GM19035 (cell line): ENCODE results near the gene TENM4.
"Not testable (repeated sequence)": the region's sequence is repeated elsewhere in the genome, so short reads cannot be mapped to it uniquely, and the experiment has no call there.

Source experiments
- ATAC-seq: cut with Tn5 transposase; IDR thresholded peaks from one replicate; pipeline ENCODE4 v1.9.1; 2021; ENCODE audit not compliant: unreplicated experiment

The TENM4 gene

GRCh38 chr11:78830277-78830819 lies 610.5 kb downstream of the TENM4 start:
- no peak for ATAC-seq

DNA sequence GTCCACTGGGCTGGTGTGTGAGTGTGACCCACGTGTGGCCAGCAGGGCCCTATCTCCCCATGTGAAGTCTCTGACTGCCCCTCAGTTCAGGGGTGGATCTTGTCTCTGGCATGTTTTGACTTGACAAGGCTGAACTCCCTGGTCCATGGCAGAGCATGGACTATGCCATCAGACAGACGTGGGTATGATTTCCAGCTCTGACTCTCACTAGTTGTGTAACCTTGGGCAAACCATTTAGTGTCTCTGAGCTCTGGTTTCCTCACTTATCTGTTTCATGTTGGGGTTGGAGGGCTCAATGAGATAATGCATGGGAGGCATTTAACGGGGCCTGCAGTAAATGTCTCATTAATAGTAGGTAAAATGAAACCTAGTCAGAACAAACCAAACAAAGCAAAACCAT lies 611.7 kb downstream of the TENM4 start:
- ATAC-seq: no peak

GRCh38 chr11:78828676-78829075 lies 612.2 kb downstream of the TENM4 start:
- no peak for ATAC-seq

- ATAC-seq: not testable (repeated sequence)
Measured at GRCh38 chr11:78827291-78827690, 613.5 kb downstream of the TENM4 start.

- ATAC-seq: no peak
Measured at GRCh38 chr11:78825591-78826020, 615.2 kb downstream of the TENM4 start.

DNA sequence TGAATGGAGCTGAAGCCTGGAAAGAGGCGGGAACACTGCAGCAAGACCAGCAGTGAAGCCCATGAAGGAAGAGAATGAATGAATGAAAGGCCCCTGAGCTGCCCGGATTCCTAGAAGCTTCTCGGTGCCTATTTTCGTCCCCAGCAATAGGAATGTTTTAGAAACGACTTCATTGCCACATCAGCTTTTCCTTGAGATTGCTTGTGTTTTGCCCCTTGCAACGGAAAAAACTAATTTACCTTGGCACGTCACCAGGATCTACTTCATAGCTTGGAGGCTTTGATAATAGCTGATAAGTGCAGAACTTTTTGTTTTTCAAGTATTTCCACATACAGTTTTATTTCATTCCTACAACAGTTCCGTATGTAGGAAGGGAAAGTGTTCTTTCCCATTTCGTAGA lies 617.2 kb downstream of the TENM4 start:
- ATAC-seq: no peak

- no peak for ATAC-seq
Measured at GRCh38 chr11:78822931-78823423, 617.9 kb downstream of the TENM4 start.

DNA sequence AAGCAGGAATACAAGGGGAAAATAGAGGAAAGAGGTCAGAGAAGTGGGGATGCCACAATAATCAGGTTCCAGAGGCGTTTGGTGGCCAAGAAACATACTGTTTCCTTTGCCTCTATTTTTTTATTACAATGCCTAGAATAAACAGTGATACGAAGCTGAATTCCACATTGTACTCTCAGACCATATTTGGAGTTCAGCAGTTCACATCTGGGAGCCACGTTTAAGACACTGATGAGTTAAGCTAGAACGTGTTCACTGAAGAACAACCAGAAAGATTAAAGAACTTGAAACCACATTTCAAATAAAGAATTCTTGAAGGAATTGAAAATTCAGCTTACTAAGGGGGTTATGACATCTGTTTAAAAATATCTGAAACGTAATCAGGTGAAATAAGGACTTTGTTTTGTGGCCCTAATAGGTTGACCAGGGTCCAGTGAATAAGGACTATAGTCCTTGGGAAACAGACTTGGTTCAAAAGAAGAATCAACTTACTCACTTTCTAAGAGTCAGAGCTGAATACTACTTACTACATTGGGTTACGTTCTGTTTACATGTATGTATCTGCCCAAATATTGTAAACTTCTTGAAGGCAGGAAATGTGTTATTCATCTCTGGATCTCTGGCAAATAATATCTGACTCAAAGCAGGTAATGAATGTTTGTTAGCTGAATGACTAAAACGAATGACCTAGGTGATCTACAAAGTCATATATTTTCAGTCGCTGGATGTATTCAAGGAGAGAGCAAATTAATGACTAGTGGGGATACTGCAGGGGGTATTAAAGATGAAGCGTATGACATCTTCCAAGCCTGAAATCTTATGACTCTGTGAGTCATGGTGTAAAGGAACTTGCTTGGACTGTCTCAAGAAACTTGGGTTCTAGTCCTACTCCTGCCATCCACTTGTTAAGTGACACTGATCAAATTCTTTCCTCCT lies 619.2 kb downstream of the TENM4 start:
- no peak for ATAC-seq

DNA sequence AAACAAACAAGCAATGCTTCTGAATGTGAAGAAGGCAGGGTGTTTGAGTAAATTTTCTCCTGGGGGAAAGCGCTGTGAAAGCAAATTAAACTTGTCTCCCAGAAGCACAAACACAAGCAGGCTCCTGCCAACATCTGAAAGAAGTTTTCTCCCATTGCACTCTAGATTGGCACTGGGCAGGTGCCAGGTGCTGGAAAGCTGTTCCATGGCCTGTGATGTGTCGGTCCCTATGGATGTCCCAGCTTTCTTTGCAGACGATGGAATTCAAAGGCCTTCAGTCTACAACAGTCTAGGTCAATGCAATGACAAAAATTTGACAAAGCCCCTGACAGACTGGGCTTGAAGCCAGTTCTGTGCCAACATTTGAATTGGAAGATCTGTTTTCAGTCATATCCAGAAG lies 620.1 kb downstream of the TENM4 start:
- no peak for ATAC-seq

DNA sequence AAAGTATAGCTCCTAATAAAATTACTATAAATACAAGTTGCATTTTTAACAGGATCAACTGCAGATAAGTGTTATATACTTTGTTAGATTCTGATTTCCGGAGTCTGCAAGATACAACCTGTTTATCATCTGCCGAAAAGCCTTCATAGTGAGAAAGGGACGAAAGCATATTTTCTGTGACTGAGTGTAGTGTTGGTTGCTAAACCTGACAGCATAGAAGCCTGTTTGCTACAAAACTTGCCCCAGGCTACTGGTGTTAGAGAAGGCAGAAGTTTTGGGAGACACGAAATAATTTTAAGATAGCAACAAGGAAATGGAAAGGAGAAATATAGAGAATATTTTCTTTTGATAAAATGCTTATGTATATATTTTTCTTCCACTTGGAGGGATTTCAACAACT lies 622.6 kb downstream of the TENM4 start:
- ATAC-seq: no peak

DNA sequence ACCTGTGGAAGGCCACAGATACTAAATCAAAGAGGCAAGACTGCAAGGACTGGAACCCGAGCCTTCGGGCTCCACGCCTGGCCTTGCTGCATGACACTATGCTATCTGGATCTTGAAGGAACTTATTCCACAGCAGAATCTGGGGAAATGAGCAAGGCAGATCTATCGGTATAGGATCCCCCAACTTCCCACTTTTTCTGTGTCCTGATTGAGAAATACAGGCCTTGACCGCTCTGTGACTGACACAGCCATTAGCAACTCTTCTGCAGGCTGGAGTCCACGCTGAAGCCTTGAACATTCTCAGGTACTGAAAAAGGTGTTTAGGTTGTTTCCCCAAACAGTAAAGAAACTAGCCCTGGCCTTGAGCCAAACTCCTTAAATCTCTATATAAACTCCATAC lies 625.0 kb downstream of the TENM4 start:
- ATAC-seq: no peak

DNA sequence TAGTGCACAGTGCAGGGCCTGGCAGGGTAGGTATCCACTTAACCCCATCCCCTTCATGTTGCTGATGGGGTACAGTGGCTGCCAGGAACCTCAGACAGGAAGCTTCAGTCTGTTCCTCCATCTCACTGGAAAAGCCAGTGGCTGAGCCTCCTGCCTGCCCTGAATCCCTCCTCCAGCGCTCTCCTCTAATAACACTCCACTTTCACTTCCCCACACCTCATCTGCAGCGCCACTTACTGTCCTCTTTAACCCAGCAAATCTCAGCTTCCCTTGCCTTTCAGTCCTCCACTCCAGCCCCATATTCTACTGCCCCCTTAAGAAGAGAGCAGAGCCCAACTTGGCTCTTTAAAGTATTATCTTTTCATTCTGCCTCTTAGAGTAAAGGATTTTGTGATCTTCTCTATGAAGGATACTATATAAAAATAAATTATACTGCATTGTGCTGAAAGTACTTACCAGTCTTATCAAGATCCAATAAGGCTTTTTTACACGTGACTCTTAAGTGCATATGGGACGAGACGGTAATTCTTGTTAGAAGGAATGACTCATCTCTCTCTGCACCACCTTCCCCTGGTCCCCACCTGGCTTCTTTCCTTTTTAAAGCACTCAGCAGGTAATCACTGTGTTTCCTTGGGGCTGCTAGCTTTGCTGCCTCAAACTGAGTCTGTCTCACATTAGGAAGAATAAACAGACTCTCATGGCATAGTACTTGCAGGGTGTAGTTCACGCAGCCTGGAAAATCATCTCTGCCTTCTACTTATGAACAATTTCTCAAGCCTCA lies 628.1 kb downstream of the TENM4 start:
- no peak for ATAC-seq

DNA sequence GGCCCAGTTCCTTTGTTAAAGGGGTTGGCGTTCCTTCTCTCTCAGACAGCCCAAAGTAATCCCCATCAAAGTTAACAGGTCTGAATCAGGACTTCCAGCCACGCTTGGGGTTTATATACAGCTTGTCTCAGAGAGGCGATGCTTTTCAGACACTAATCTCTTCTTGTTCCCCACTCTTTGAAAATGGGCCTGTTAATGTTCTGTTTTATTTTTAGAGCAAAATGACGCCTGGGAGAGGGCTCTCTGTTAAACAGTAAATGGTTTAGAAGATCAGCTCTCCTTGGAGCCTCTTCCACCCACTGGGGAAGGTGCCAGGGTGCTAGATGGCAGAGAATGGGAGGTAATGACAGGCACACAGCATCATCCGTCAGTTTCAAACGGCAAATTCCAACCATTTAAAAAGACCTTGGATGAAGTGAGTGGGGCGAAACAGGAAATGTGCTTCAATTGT lies 630.2 kb downstream of the TENM4 start:
- no peak for ATAC-seq

GRCh38 chr11:78809931-78810541 lies 630.8 kb downstream of the TENM4 start:
- no peak for ATAC-seq

DNA sequence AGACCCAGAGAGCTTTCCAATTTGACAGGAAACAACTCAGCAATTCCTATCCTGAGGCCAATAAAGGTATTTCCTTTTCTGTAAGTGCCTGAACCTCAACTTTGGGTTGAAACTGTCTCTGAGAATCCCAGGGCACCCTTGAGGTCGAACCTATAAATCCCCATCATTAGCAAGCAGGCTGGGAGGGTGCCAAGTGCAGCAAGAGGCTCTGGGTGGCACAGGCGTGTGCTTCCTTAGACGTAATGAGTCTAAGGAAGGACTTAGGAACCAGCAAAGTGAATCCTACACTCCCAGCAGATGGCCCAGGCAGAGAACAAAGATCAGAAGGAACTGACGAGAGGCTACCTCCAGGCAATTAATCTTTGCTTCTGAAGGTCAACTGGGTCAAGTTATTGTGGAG lies 631.9 kb downstream of the TENM4 start:
- no peak for ATAC-seq

DNA sequence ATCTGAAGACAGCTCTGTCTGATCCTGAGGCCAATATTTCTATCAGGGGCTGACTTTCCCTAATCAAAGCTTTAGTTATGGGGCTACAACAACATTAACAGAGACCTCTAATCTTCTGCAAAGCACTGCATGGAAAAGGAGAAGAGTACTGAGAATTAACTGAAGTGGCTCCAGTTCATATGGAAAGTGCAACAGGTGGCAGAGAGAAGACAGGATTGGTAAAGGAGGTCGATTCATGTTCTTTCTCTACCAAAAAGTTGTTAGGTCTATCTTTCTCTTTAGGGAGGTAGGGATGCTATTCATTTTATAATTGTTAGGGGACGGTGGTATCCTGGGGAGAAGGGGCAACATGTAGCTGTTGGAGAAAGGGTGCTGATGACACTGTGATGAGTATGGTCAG lies 633.5 kb downstream of the TENM4 start:
- ATAC-seq: no peak

GRCh38 chr11:78806214-78807004 lies 634.4 kb downstream of the TENM4 start:
- ATAC-seq: no peak

GRCh38 chr11:78804991-78805390 lies 635.8 kb downstream of the TENM4 start:
- ATAC-seq: no peak

GRCh38 chr11:78803995-78804394 lies 636.8 kb downstream of the TENM4 start:
- no peak for ATAC-seq

DNA sequence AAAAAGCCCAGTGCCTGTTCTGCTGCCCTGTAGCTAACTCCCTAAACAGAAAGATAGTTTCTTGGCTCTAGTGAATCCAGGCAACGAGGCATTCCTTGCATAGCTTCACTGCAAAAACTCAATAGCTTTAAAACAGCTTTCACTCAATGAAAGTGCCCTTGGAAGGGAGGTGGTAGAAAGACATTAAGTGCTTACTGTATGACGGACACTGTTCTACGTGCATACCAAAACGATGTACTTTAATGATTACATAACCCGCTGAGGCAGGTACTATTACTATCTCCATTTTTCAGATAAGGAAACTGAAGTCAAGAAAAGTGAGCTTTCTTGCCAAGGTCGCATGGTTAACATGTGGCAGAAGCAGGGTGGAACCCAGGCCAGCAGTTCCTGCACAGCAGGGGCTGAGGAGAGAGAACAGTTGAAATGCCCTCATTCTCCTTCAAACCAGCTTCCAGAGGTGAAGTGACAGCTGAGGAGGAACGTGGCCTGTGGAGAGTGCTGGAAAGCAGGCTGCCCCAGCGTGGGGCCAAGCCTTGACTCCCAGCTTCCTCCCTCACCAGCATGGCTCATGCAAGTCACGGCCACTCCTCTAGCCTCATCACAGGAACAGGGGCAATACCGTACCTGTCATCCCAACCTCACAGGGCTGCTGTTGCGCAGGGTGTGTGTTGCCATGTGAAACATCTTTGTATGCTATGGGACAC lies 638.6 kb downstream of the TENM4 start:
- no peak for ATAC-seq
